Fibroblast of peridontal ligament (primary cell): Measurements from ENCODE around the gene CAMLG.
"Not testable (repeated sequence)": the region's sequence is repeated elsewhere in the genome, so short reads cannot be mapped to it uniquely, and the experiment has no call there.

ENCODE experiments used
- DNase-seq: peaks from one replicate; pipeline ENCODE4 v3.0.0-alpha.2; 2010; ENCODE audit errors: extremely low read depth

Gene CAMLG

DNA sequence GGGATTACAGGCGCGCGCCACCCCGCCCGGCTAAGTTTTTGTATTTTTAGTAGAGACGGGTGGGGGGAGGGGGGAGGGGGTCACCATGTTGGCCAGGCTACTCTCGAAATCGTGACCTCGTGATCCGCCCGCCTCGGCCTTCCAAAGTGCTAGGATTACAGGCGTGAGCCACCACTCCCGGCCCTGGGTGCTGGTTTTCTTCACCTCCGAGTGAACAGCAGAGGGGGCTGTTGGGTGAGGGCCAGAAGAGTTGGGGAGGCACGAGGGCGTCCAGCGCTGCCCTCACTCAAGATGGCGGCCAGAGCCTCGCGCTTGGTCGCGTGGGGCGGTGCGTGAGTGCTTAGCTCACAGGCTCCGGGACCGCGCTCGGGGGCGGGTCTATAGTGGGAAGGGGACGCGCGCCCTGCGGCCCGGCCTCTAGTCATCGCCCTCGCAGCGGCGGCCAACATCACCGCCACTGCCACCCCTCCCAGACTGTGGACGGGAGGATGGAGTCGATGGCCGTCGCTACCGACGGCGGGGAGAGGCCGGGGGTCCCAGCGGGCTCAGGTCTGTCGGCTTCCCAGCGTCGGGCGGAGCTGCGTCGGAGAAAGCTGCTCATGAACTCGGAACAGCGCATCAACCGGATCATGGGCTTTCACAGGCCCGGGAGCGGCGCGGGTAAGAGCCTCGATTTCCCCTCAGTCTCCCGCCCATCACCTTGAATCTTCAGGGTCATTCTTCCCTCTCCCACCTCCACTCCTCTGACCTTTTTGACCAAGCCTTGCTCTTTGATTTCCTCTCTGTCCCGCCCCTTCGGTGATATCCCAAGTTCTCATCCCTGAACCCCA is at the start of gene CAMLG:
TSS of gene CAMLG (plus strand) at position 416 of the 830 bp plus-strand sequence. CDS start at position 489, 73 bp downstream.
- DNase-seq: peak; percentile 96

DNA sequence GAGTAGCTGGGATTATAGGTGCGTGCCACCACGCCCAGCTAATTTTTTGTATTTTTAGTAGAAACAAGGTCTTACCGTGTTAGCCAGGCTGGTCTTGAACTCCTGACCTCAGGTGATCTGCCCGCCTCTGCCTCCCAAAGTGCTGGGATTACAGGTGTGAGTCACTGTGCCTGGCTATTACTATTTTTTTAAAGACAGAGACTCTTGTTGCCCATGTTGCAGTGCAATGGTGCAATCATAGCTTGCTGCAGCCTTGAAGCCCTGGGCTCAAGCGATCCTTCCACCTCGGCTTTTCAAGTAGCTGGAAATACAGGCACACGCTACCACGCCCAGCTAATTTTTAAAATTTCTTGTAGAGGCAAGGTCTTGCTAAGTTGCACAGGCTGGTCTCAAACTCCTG is 48.2 kb upstream of the CAMLG start:
- not testable (repeated sequence) for DNase-seq

DNA sequence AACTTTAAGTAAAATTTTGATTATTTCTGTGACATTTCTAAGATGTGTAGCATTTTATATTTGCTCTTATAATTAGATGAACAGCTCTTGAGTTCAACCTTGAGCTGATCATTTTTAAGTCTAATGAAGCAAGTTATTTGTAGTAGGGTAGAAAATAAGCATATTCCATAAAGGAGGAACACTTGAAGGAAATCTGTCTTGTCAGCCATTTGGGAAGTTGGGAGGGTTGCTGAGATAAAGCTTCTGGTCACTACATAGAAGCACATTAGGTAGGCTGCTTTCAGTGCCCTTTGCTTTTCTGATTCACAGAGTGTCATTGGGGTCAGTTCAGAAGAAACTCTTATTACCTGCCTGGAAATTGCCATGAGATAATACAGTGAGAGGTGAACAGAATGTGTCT is 45.6 kb upstream of the CAMLG start:
- no peak for DNase-seq

DNA sequence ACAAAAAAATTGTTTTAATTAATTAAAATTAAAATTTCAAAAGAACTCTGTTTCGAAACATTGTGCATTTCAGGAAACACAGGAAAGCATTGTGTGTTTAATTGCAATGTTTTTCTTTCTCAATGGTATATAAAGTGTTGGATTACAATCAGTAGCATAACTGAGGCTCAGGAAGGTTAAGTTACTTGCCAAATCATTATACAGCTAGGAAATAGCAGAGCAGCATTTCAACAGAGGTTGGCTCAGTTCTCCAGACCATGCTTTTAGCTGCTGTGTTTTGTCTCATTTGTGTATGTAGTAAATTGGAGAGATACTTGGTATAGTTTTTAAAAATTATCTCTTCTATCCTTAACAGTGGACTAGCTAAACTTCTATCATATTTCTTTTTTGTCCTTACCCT is 30.0 kb upstream of the CAMLG start:
- DNase-seq: peak; percentile 46

DNA sequence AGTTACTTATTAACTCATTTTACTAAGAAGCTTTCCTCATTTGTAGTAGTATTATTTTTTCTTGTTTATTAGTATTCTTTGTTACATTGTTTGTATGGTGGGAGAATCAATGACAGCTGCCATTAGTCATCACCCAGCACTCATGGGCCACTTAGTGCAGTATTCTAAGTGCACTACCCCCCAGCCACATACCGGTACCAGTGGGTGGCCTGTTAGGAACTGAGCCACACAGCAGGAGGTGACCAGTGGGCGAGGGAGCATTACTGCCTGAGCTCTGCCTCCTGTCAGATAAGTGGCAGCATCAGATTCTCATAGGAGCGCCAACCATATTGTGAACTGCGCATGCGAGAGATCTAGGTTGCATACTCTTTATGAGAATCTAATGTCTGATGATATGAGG is 24.2 kb upstream of the CAMLG start:
- no peak for DNase-seq

DNA sequence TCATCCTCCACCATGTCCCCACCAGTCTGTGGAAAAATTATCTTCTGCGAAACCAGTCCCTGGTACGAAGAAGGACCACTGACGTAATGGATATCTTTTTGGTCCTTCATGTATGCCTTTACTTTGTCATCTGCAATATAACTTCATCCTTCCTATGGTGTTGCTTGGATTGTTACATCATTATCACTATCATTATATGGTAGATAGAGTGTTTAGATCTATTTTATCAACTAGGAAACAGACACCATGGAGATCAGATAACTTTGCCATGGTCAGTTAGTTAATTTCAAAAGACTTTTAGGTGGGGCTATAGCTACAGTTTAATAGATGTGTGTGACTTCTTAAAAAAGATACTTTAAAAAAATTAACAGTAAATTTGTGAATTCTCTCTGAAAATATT is 23.8 kb upstream of the CAMLG start:
- DNase-seq: no peak

DNA sequence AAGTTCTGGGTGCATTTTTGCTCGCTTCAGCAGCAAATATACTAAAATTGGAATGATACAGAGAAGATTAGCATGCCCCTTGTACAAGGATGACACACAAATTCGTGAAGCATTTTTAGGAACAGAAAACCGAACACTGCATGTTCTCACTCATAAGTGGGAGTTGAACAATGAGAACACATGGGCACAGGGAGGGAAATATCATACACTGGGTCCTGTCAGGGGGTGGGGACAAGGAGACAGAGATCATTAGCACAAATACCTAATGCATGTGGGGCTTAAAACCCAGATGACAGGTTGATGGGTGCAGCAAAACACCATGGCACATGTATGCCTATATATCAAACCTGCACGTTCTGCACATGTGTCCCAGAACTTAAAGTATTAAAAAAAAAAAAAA is 22.9 kb upstream of the CAMLG start:
- DNase-seq: not testable (repeated sequence)

DNA sequence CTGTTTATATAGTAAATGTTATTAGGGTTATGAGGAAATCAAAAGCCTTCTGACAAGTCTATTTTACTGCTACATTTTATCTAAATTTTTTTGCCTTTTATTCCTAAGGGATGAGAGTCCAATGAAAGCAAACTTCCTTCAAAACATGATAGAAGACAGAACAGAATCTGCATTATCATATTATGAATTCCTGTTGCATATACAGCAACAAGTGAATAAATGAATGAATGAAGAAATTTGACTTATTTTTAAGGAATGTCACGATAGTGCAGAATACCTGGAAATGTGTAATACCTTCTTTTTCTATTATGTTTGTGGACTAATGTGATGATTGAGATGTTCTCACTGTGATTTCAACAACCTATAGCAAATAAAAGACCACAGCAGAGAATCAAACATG is 13.5 kb upstream of the CAMLG start:
- DNase-seq: no peak

DNA sequence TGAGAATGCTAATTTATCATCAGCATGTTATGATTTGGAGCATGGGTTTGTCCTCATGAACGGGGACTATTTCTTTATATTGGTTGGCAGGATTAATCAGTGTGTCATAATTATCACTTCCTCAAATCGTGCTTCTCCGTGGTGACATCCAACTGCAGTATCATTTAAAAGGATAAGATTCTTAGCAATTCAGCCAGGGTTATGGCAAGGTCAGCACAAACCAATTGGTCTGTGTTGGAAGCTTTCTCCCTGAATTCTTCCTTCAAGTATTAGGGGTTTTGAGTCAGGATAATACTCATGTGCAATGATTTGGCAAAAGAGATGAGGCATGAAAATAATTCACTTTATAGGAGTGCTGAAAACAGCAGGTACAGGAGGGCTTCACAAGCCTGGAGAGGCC is 5.5 kb upstream of the CAMLG start:
- no peak for DNase-seq

DNA sequence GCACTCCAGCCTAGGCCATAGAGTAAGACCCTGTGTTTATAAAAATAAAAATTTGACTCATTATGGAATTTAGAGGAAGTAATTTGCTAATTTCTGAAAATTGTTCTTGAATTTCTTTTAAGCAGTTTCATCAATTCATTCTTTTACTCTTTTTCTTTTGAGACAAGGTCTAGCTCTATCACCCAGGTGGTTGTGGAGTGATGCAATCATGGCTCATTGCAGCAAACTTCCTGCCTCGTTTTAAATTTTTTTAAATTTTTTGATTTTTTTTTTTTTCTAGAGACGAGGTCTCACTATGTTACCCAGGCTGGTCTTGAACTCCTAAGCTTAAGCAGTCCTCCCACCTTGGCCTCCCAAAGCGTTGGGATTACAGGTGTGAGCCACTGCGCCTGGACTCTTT is 3.1 kb upstream of the CAMLG start:
- DNase-seq: no peak

DNA sequence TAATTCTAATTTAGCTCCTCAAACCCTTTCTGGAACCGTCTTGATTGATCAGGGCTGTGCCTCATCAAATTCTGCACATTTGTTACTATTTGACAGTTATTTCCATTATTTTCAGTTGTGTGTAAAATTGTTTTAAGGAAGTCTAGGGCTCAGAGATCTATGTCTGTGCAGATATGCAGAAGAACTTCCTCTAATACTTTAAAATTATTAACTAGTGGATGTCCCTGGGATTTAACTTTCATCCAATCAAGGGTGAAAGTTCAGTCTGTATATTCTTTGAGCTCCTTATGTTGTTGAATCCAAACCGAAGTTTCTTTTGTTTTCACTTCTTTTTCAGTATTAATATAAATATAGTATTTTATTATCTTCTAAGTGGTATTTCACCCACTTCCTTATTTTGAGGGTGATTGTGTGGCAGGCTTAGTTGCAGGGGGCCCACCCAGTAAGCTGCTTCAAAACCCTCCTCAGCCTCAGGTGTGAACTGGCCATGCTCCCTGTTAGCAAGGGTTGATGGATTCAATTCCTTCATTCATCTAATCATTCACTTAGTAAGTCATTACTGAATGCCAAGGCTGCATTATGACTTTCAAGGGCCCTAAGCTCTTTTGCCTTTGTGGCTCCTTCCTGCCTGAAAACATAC is 2.1 kb upstream of the CAMLG start:
- no peak for DNase-seq

DNA sequence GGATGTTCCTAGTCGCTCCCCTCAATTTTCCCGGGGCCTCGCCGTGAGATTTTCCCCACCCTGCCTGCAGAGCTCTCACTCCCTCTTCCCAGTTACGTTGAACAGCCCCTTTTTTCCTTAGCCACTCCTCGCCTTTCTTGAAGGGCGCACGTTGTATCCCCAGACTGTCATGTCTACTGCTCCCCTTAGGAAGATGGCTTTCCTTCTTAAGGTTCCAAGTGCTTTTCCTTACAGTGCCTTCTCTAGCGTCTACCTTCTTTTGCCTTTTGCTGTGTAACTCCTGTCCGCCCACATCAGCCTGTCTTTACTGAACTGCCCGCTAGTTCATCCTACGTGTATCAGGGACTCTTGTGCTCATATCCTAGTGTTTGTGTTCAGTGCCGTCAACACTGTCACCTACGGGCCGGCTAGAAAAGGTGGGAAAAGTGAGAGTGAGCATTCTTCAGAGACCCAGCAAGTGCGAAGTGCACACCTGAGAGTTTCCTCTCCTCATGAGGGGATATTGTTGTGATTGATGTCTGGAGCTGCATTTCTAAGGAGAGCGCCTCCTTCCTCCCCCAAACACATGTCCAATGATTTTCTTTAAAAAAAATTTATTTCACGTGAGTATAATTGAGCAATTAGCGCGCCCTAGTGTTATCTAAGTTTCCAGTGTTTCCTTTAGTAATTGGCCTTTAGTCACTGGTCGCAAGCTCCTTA is 764 bp downstream of the CAMLG start:
- DNase-seq: peak; percentile 41

DNA sequence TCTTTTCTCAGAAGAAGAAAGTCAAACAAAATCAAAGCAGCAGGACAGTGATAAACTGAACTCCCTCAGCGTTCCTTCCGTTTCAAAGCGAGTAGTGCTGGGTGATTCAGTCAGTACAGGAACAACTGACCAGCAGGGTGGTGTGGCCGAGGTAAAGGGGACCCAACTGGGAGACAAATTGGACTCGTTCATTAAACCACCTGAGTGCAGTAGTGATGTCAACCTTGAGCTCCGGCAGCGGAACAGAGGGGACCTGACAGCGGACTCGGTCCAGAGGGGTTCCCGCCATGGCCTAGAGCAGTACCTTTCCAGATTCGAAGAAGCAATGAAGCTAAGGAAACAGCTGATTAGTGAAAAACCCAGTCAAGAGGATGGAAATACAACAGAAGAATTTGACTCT is 2.7 kb downstream of the CAMLG start:
- DNase-seq: no peak

DNA sequence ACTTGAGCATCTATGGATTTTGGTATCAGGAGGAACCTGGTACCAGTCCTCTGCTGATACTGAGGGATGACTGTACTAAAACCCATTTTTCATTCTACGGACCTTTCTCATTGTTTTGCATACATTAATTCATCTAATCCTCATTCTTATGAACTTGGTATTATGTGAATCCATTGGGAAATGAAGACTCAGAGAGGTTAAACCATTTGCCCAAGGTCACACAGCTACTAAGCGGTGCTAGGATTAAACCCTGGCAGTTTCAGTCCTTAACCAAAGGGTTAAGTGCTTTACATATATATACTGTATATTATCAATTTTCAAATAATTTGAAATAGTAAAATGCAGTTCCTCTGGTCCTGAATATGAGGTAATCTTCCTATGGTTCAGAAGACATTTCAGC is 3.8 kb downstream of the CAMLG start:
- no peak for DNase-seq

DNA sequence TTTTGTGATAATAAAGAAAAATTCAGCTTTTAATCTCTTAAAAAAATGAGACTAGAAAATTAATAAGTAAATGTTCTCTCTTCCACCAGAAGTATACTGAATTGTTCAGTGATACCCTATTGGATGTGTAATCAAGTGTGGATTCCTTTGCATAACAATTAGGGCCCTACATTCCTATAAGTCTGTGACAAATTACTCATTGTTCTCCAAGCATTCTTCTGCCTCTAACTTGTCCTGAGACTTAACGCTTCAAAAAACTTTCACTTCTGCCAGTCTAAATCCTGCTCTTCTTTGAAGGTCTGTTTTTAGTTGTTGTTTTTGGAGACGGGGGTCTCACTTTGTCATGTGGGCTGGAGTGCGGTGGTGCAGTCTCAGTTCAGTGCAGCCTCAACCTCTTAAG is 11.1 kb downstream of the CAMLG start:
- no peak for DNase-seq

DNA sequence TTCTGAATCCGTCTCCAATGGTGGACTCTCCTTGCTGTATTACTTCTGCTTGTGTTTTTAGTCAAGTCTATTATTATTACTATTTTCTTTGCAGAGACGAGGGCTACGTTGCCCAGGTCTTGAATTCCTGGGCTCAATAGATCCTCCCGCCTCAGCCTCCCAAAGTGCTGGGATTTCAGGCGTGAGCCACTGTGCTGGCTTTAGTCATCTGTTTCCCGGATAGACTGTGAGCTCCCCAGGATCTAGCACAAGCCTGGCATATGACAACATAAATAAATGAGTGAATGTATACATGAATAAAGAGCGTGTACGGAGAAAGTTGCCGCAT is 19.8 kb downstream of the CAMLG start:
- DNase-seq: no peak

DNA sequence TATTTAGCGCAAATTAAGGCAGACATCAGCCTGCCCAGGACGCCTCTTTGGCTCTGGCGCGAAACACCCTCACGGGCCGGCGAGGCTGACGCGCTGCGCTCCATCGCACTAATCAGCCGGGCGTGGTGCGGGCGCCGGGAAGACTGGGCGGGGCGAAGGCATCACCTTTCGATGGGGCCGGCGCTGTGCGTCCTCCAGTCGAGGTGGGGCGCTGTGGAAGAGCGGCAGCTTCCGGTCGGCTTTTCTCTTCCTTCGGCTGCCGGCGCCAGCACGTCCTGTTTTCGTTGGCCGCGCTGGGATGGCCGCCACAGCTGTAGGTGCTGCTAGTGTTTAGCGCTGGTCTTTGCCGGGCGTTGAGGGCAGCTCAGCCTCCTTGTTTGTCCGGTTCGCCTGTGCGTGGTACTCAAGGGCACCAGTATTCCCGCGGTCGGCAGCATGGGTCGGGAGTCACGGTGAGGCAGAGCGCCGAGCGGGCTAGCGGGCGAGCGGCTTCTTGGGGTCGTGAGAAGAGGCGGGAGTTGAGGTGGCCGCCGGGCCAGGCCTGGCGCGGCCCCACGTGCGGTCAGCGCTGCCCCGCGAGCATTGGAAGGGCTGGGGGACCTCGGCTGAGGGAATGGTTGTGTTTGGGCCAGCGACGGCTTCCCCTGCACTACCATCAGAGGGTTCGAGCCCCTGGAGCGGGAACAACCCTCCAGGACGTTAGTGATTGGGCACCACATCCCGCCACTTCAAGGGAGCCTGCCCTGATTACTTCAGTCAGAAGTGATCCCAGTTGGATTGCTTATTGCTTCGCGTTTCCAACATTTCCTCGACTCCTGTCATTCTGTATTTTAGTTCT is 20.4 kb downstream of the CAMLG start, which contains the start of gene DDX46:
TSS of gene DDX46 (plus strand) at position 276 of the 838 bp plus-strand sequence. CDS start at position 436, 160 bp downstream.
- DNase-seq: peak; percentile 83

DNA sequence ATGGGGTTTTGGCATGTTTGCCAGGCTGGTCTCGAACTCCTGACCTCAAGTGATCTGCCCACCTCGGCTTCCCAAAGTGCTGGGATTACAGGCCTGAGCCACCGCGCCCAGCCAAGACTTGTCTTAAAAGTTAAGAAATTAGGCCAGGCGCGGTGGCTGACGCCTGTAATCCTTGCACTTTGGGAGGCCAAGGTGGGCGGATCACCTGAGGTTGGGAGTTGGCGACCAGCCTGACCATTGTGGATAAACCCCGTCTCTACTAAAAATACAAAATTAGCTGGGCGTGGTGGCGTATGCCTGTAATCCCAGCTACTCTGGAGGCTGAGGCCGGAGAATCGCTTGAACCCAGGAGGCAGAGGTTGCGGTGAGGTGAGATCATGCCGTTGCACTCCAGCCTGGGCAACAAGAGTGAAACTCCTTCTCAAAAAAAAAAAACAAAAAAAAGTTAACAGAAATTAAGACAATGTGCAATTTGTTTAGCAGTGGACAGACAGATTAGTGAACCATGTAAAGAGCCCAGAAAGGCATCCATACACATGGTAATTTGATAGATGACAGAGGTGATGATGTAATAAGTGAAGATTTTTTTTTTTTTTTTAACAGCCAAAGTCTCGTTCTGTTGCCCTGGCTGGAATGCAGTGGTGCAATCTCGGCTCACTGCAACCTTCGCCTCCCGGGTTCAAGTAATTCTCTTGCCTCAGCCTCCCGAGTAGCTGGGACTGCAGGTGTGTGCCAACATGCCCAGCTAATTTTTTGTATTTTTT is 29.4 kb downstream of the CAMLG start:
- DNase-seq: not testable (repeated sequence)

DNA sequence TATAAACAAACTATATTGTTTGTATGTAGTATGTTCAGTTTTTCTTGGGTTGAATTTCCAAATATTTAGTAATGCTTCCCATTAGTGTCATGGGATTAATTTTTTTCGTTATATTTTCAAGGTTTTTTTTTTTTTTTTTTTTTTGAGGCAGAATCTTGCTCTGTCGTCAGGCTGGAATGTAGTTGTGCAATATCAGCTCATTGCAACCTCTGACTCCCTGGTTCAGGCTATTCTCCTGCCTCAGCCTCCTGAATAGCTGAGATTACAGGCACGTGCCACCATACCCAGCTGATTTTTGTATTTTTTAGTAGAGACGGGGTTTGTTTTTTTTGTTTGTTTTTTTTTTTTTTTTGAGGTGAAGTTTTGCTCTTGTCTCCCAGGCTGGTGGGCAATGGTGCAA is 30.9 kb downstream of the CAMLG start:
- peak; percentile 44 for DNase-seq

DNA sequence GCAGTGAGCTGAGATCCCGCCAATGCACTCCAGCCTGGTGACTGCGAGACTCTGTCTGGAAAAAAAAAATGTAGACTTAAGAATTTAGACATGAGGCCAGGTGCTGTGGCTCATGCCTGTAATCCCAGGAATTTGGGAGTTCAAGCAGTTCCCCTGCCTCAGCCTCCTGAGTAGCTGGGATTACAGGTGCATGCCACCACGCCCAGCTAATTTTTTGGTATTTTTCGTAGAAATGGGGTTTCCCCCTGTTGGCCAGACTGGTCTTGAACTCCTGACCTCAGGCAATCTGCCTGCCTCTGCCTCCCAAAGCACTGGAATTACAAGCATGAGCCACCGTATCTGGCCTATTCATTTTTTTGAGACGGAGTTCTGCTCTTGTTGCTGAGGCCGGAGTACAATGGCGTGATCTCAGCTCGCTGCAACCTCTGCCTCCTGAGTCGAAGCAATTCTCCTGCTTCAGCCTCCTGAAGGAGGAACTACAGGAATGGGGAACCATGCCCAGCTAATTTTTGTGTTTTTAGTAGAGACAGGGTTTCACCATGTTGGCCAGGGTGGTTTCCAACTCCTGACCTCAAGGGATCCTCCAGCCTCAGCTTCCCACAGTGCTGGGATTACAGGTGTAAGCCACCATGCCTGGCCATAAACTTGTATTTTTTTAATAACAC is 34.2 kb downstream of the CAMLG start:
- no peak for DNase-seq

DNA sequence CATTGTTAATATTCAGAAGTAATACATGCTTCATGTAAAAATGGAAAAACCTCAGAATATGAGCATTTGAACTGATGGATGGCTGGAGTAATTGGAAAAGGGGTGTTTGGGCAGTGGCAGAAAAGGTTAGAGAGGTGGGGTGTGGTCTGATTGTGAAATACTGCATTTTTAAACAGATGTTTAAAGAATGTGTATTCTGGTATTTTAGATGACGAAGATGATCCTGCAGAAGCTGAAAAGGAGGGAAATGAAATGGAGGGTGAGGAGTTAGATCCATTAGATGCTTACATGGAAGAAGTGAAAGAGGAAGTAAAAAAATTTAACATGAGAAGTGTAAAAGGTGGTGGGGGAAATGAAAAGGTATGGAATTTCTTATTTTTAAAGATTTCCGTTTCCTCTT is 39.0 kb downstream of the CAMLG start:
- no peak for DNase-seq
